Naive thymus-derived CD8-positive, alpha-beta T cell (primary cell): ENCODE measurements around the gene BMPER. TPM values are rescaled to one million over a fixed set of nuclear protein-coding genes. Genes with fewer than 3 reads are reported as not detected.

ENCODE experiments used
- ATAC-seq, 2 donors: fragments of 150-1000 bp; cut with Tn5 transposase in 1 of 2; sonication (Bioruptor Pico), chemical (Tn5 transposase) in 1 of 2; 1 replicate in 1 of 2; 2 replicates in 1 of 2; pipeline ENCODE4 v1.10.0; 2021; ENCODE audit warnings: mild to moderate bottlenecking in 2 of 2, moderate library complexity in 2 of 2
- POLR2A ChIA-PET: fragments of 350-600 bp; sonication (Branson Sonifier 250); formaldehyde crosslinking; loops from one replicate; lab custom pipeline; 2021; ENCODE audit warnings: antibody characterized with exemption; lab: Charles Lee
- DNase-seq, 10 donors: peaks; one replicate each; pipeline versions ENCODE4 v3.0.0 to v3.0.0-alpha.2; 2020 to 2022
- H3K27ac Mint-ChIP-seq, 10 donors: one replicate each; pipeline ENCODE4 v1.8.0; 2020 to 2022; ENCODE audit warnings: mild to moderate bottlenecking in 10 of 10, mixed read lengths in 10 of 10, moderate library complexity in 4 of 10, inconsistent platforms in 1 of 10
- H3K27me3 Mint-ChIP-seq, 5 donors: one replicate each; pipeline ENCODE4 v1.8.0; 2021 to 2022; ENCODE audit warnings: mixed read lengths in 5 of 5
- H3K36me3 Mint-ChIP-seq, 3 donors: one replicate each; pipeline ENCODE4 v1.8.0; 2020 to 2022; ENCODE audit warnings: mixed read lengths in 3 of 3, mild to moderate bottlenecking in 2 of 3, inconsistent platforms in 1 of 3
- H3K4me1 Mint-ChIP-seq, 4 donors: one replicate each; pipeline ENCODE4 v1.8.0; 2021 to 2022; ENCODE audit warnings: mixed read lengths in 4 of 4
- H3K4me3 Mint-ChIP-seq, 10 donors: one replicate each; pipeline ENCODE4 v1.8.0; 2020 to 2022; ENCODE audit warnings: mild to moderate bottlenecking in 10 of 10, mixed read lengths in 10 of 10, moderate library complexity in 6 of 10, inconsistent platforms in 1 of 10
- H3K9me3 Mint-ChIP-seq, 9 donors: one replicate each; pipeline ENCODE4 v1.8.0; 2020 to 2022; ENCODE audit warnings: mixed read lengths in 9 of 9, mild to moderate bottlenecking in 3 of 9, inconsistent platforms in 1 of 9, moderate library complexity in 1 of 9
- polyA plus RNA-seq, 3 donors: library from polyadenylated mRNA; unstranded; fragments of 300-500 nt; fragmentation: Illumina TruSeq; gene quantifications; one replicate each; pipeline ENCODE4 v1.2.3, GENCODE V29; 2021
- total RNA-seq, 8 experiments: library from RNA in 2 of 8; stranded (reverse) in 2 of 8; gene quantifications; one replicate each; pipeline ENCODE4 v1.2.3 and lab custom pipeline; 2021 to 2026

Gene BMPER
- total and polyA plus RNA-seq, 5 experiments from 2014 or later = not detected

DNA sequence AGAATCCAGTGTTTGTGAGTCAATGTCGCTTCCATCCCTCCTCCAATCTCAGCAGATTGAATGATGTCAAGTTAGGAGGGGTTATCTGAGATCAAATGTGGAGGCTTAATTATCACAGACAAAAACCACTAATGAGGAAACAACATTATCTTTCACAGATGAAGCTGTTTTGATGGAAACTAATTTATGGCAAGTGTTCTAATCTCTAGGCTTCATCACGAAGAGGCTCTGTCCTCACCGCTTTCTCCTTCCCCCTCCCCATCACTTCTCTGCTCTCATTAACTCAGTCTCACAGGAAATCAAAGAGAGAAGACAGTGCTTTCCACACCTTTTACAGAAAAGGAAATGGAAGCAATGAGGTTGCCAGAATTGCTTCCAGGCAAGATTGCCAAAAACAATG lies 283.7 kb downstream of the BMPER start:
- peaks cover 0 to 3% (median 0%) of the 10 kb centered on the region in 5 donors for H3K27me3 Mint-ChIP-seq
- no peaks in the 10 kb centered on the region for H3K4me1 Mint-ChIP-seq
- H3K4me3 Mint-ChIP-seq = no peak overlapping the region
- ATAC-seq = no peak
- POLR2A ChIA-PET = no interaction called here
- no peak for DNase-seq
- peaks cover 0 to 11% (median 2%) of the 10 kb centered on the region in 9 donors for H3K9me3 Mint-ChIP-seq
- H3K36me3 Mint-ChIP-seq = no peaks in the 10 kb centered on the region
- no peak overlapping the region for H3K27ac Mint-ChIP-seq

DNA sequence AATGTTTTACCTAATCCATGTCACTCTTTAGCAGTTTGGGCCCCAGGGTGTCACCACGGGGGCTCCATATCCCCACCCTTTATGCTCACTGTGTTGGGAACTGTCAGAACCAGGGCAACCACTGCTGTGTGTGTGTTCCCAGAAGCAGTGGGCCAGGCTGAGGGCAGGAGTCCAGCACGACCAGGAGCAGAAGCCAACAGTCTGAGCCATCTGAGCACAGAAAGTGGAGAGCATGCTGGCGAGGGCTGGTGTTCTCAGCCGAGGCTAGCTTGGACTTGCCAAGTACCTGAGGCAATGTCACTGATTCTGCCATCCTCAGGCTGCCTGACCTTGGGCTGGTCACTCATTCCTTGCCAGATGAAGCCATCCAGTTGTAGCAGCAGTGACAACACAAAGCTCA lies 285.0 kb downstream of the BMPER start:
- H3K4me3 Mint-ChIP-seq = no peak overlapping the region
- POLR2A ChIA-PET = no interaction called here
- ATAC-seq = no peak
- no peaks in the 10 kb centered on the region for H3K4me1 Mint-ChIP-seq
- DNase-seq = no peak
- peaks cover 0 to 3% (median 0%) of the 10 kb centered on the region in 5 donors for H3K27me3 Mint-ChIP-seq
- no peak overlapping the region for H3K27ac Mint-ChIP-seq
- H3K36me3 Mint-ChIP-seq = no peaks in the 10 kb centered on the region
- H3K9me3 Mint-ChIP-seq = peaks cover 0 to 11% (median 2%) of the 10 kb centered on the region in 9 donors

DNA sequence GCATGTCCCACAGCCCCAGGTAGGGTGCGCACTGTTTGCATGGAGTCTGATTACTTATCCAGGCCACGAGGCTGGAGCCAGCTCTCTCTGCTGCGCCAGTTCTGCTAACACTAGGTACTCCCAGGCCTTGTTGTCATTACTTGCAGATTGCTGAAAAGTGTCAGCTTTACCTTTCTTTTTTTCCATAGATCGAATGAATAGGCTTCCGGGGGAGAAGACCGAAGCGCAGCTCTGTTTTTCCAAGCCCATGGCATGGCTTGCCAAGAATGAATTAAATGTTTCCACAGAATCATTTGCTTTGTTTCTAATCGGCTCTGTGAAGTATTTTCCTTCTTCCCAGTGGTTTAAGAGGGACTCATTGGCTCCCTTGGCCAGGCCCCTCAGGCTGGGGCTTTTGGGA lies 285.8 kb downstream of the BMPER start:
- ATAC-seq = no peak
- DNase-seq = no peak
- H3K4me3 Mint-ChIP-seq = no peak overlapping the region
- H3K36me3 Mint-ChIP-seq = no peaks in the 10 kb centered on the region
- H3K9me3 Mint-ChIP-seq = peaks cover 0 to 11% (median 2%) of the 10 kb centered on the region in 9 donors
- POLR2A ChIA-PET = no interaction called here
- peak overlapping the region in 1 of 10 donors; percentile 45 for H3K27ac Mint-ChIP-seq
- no peaks in the 10 kb centered on the region for H3K4me1 Mint-ChIP-seq
- peaks cover 0 to 5% (median 0%) of the 10 kb centered on the region in 5 donors for H3K27me3 Mint-ChIP-seq

DNA sequence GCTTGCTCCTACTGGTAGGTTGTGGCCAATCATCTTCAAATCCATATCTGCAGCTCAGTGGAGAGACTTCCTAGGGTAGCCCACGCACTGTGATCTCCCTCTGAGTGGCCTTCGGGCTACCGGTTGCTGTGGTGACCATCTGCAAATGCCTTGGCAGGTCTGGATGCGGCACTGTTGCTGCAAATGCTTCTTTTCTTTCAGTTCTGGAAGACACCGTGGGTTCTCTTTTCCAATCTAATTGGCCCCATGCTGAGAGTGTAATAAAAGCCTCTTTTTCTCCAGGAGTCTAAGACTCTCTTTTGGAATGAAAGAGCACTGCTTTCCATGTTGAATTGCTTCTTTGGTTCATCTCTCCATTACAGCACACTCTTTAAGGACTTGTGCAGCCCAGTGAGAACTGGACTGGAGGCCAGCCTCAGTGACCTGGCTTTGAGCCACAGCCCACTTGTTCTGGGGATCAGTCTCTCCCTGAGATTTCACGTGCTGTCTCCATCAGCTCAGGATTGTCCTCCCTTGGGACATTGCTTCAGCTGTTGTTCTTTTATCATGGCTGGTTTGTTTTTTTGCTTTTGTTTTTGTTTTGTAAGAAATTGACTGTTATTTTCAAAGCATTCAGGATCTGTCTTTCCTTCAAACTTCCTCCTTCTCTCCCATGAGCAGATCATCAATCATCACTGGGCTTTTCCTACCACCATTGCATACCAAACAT lies 286.6 kb downstream of the BMPER start:
- Mint-ChIP-seq H3K4me3 (no peak overlapping the region), H3K27me3 (peaks cover 0 to 6% (median 0%) of the 10 kb centered on the region in 5 donors), H3K36me3 (no peaks in the 10 kb centered on the region), H3K4me1 (no peaks in the 10 kb centered on the region), H3K27ac (no peak overlapping the region), H3K9me3 (peaks cover 0 to 11% (median 2%) of the 10 kb centered on the region in 9 donors)
- POLR2A ChIA-PET = no interaction called here
- ATAC-seq = no peak
- no peak for DNase-seq

DNA sequence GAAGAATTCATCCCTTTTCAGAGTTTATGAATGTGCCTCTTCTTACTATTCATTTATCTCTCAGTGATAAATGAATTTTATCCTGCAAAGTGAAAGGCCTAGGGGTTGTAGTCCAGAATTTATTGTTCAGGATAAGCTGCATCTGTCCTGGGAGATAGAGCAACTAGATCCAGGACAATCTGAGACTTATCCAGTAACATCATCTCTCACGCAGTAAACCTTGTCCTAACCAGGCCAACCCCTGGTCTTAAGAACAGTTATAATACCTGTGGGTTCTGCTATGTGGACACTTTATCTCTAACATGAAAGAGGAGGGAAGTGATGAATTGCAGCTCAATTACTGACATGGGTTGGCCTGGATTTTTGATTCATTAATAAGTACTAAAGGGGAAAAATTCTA lies 287.6 kb downstream of the BMPER start:
- no peaks in the 10 kb centered on the region for H3K4me1 Mint-ChIP-seq
- DNase-seq (no peak), ATAC-seq (no peak)
- H3K27ac Mint-ChIP-seq = no peak overlapping the region
- peaks cover 0 to 11% (median 2%) of the 10 kb centered on the region in 9 donors for H3K9me3 Mint-ChIP-seq
- no peak overlapping the region for H3K4me3 Mint-ChIP-seq
- peaks cover 0 to 6% (median 0%) of the 10 kb centered on the region in 5 donors for H3K27me3 Mint-ChIP-seq
- no peaks in the 10 kb centered on the region for H3K36me3 Mint-ChIP-seq
- POLR2A ChIA-PET = no interaction called here

DNA sequence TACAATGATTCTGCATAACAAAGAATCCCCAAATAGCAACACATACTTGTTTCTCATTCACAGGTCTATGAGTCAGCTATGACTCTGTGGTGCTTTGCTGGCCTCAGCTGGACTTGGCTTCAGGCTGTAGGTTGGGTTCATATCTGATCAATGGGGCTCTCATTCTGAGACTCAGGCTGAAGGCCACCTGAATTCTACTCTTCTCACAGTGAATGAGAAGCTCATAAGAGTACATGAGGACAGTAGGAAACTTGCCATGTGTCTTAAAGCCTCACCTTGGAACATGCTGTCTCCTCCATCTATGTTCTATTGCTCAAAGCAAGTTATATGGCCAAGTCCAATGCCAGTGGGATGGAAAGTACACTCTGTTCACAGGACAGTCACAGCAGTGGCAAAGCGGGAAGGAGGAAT lies 292.9 kb downstream of the BMPER start:
- Mint-ChIP-seq H3K27ac (no peak overlapping the region), H3K36me3 (no peaks in the 10 kb centered on the region), H3K4me3 (no peak overlapping the region), H3K27me3 (peaks cover 0 to 3% (median 0%) of the 10 kb centered on the region in 5 donors), H3K9me3 (peaks cover 0 to 9% (median 0%) of the 10 kb centered on the region in 9 donors), H3K4me1 (no peaks in the 10 kb centered on the region)
- POLR2A ChIA-PET = no interaction called here
- ATAC-seq (no peak), DNase-seq (no peak)
